ENCODE results near the gene MRNIP.

Gene MRNIP

DNA sequence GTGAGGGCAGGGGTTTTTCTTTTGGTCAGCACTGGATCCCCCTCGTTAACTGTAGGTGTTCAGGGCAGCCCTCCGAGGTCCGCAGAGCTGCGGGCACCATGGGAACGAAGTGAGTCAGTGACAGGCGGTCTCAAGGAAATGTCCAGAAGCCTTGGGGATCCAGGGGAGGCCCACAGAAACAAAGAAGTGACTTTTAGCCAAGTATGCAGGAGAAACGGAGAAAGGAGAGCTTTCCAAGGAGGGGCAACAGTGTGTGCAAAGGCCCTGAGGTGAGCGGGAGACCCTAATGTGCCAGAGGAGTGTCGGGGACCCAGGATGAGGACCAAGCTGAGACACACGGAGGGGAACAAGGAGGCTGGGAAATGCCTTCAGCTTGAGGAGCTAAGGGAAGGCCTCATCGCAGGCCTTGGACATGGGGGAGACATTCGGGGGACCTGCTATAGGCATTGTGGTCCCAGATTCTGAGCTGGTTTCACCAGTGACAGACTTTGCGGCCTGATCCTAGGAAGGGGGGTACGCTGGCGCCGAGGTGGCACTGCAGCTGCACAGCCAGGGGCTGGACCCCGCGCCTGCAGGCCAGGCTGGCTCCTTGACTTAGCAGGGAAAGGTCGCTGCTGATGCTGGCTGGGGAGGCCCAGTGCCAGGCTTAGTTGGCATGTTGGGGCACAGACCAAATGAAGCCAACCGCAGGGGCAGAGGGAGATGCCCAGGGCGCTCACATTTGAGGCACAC is 61.6 kb downstream of the MRNIP start:
- Histone ChIP-seq H3K4me3 (ENCODE audit: control insufficient read depth in 1 of 7, extremely low read depth in 1 of 7, insufficient read depth in 4 of 7, low read depth in 2 of 7, low read length in 6 of 7) (peak overlapping the region in 5 of 7 experiments; percentile 61 to 76 (median 72)), H3K4me1 (ENCODE audit: control extremely low read depth in 1 of 4, control insufficient read depth in 4 of 4, insufficient read depth in 4 of 4, low read length in 3 of 4) (peaks cover 5 to 55% (median 50%) of the 10 kb centered on the region in 4 experiments), H3K9me3 (ENCODE audit: control extremely low read depth in 1 of 5, control insufficient read depth in 4 of 5, insufficient read depth in 2 of 5, low read depth in 1 of 5, low read length in 4 of 5) (no peaks in the 10 kb centered on the region), H3K27me3 (replicated peaks in 2 of 5; ENCODE audit: control insufficient read depth in 4 of 5, insufficient read depth in 5 of 5, low read length in 4 of 5) (no peaks in the 10 kb centered on the region), H3K36me3 (ENCODE audit: control insufficient read depth in 4 of 4, insufficient read depth in 4 of 4, low read length in 3 of 4) (peaks cover 11 to 45% (median 36%) of the 10 kb centered on the region in 4 experiments), H3K27ac (ENCODE audit: insufficient read depth in 1 of 2, low read depth in 1 of 2, low read length in 2 of 2, poor library complexity in 1 of 2, severe bottlenecking in 2 of 2) (peak overlapping the region in 1 of 2 experiments; percentile 34)
- CTCF ChIA-PET, result interaction anchor here (0.8 to 8.3 kb wide), 16 partner anchors 9 to 157 kb away, joined by 3 to 211 read pairs (median 4); no protein-coding TSS in a partner anchor
- 95% methylated on average over 21 of the region's 21 CpGs for WGBS (ENCODE audit: insufficient coverage)
- POLR2A ChIA-PET, result interaction anchor here (0.7 to 1.1 kb wide), 3 partner anchors 9 to 40 kb away, joined by 3 read pairs; no protein-coding TSS in a partner anchor
- no peak for DNase-seq

GRCh38 chr5:179795863-179796833 is 62.5 kb downstream of the MRNIP start:
- H3K27ac ChIP-seq (ENCODE audit: insufficient read depth in 1 of 2, low read depth in 1 of 2, low read length in 2 of 2, poor library complexity in 1 of 2, severe bottlenecking in 2 of 2), result peak overlapping the region in 1 of 2 experiments; percentile 34
- ChIA-PET POLR2A (interaction anchor here (0.6 to 4.1 kb wide), 5 partner anchors 15 to 40 kb away, joined by 3 to 16 read pairs (median 3); partner anchors contain the start of gene SQSTM1), CTCF (interaction anchor here (1.0 to 8.3 kb wide), 13 partner anchors 10 to 127 kb away, joined by 3 to 211 read pairs (median 4); no protein-coding TSS in a partner anchor)
- no peaks in the 10 kb centered on the region for H3K9me3 ChIP-seq (ENCODE audit: control extremely low read depth in 1 of 5, control insufficient read depth in 4 of 5, insufficient read depth in 2 of 5, low read depth in 1 of 5, low read length in 4 of 5)
- H3K4me1 ChIP-seq (ENCODE audit: control extremely low read depth in 1 of 4, control insufficient read depth in 4 of 4, insufficient read depth in 4 of 4, low read length in 3 of 4), result peaks cover 5 to 56% (median 54%) of the 10 kb centered on the region in 4 experiments
- 3% methylated on average over 73 of the region's 113 CpGs for WGBS (ENCODE audit: insufficient coverage)
- no peaks in the 10 kb centered on the region for H3K27me3 ChIP-seq (replicated peaks in 2 of 5; ENCODE audit: control insufficient read depth in 4 of 5, insufficient read depth in 5 of 5, low read length in 4 of 5)
- H3K4me3 ChIP-seq (ENCODE audit: control insufficient read depth in 1 of 7, extremely low read depth in 1 of 7, insufficient read depth in 4 of 7, low read depth in 2 of 7, low read length in 6 of 7), result peak overlapping the region; percentile 28 to 76 (median 66)
- H3K36me3 ChIP-seq (ENCODE audit: control insufficient read depth in 4 of 4, insufficient read depth in 4 of 4, low read length in 3 of 4), result peaks cover 11 to 42% (median 35%) of the 10 kb centered on the region in 4 experiments
- peak; percentile 69 to 89 (median 76) for DNase-seq

- Histone ChIP-seq H3K4me3 (ENCODE audit: control insufficient read depth in 1 of 7, extremely low read depth in 1 of 7, insufficient read depth in 4 of 7, low read depth in 2 of 7, low read length in 6 of 7) (peak overlapping the region; percentile 11 to 76 (median 66)), H3K27ac (ENCODE audit: insufficient read depth in 1 of 2, low read depth in 1 of 2, low read length in 2 of 2, poor library complexity in 1 of 2, severe bottlenecking in 2 of 2) (no peak overlapping the region), H3K36me3 (ENCODE audit: control insufficient read depth in 4 of 4, insufficient read depth in 4 of 4, low read length in 3 of 4) (peaks cover 11 to 33% (median 29%) of the 10 kb centered on the region in 4 experiments), H3K27me3 (replicated peaks in 2 of 5; ENCODE audit: control insufficient read depth in 4 of 5, insufficient read depth in 5 of 5, low read length in 4 of 5) (no peaks in the 10 kb centered on the region), H3K9me3 (ENCODE audit: control extremely low read depth in 1 of 5, control insufficient read depth in 4 of 5, insufficient read depth in 2 of 5, low read depth in 1 of 5, low read length in 4 of 5) (no peaks in the 10 kb centered on the region), H3K4me1 (ENCODE audit: control extremely low read depth in 1 of 4, control insufficient read depth in 4 of 4, insufficient read depth in 4 of 4, low read length in 3 of 4) (peaks cover 5 to 57% (median 54%) of the 10 kb centered on the region in 4 experiments)
- no peak for DNase-seq
- POLR2A ChIA-PET, result interaction anchor here (0.6 to 4.1 kb wide), 4 partner anchors 25 to 63 kb away, joined by 3 to 16 read pairs (median 8); partner anchors contain the start of genes MAML1 and SQSTM1
- WGBS (ENCODE audit: insufficient coverage), result 10% methylated on average over 49 of the region's 53 CpGs
- CTCF ChIA-PET, result interaction anchor here (1.0 to 8.3 kb wide), 7 partner anchors 10 to 78 kb away, joined by 3 to 211 read pairs (median 4); no protein-coding TSS in a partner anchor
These were observed 63.4 kb downstream of the MRNIP start for GRCh38 chr5:179795049-179795862.

DNA sequence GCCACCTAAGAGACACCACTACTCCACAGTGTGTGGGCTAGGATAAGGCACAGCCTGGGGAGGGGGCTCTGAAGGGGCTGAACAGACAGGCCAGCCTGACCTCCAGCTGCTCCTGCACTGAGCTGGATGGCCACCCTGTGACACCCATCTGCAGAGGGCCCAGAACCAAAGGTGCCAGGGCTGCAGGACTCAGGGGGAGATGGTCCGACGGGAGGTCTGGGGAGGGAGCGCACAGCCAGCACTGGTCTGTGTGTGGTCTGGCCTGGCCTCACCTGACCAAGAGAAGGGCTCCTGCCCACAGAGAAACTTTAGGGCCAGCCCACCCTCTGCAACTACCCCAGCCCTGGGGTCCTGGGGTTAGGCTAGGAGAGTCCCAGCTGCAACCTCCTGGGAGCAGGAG is 64.0 kb downstream of the MRNIP start:
- CTCF ChIA-PET, result interaction anchor here (1.1 to 8.3 kb wide), 9 partner anchors 8 to 79 kb away, joined by 3 to 211 read pairs (median 4); no protein-coding TSS in a partner anchor
- Histone ChIP-seq H3K4me1 (ENCODE audit: control extremely low read depth in 1 of 4, control insufficient read depth in 4 of 4, insufficient read depth in 4 of 4, low read length in 3 of 4) (peaks cover 5 to 57% (median 54%) of the 10 kb centered on the region in 4 experiments), H3K27me3 (replicated peaks in 2 of 5; ENCODE audit: control insufficient read depth in 4 of 5, insufficient read depth in 5 of 5, low read length in 4 of 5) (no peaks in the 10 kb centered on the region), H3K36me3 (ENCODE audit: control insufficient read depth in 4 of 4, insufficient read depth in 4 of 4, low read length in 3 of 4) (peaks cover 7 to 26% (median 22%) of the 10 kb centered on the region in 4 experiments), H3K4me3 (ENCODE audit: control insufficient read depth in 1 of 7, extremely low read depth in 1 of 7, insufficient read depth in 4 of 7, low read depth in 2 of 7, low read length in 6 of 7) (peak overlapping the region in 3 of 7 experiments; percentile 57 to 74 (median 72)), H3K9me3 (ENCODE audit: control extremely low read depth in 1 of 5, control insufficient read depth in 4 of 5, insufficient read depth in 2 of 5, low read depth in 1 of 5, low read length in 4 of 5) (no peaks in the 10 kb centered on the region), H3K27ac (ENCODE audit: insufficient read depth in 1 of 2, low read depth in 1 of 2, low read length in 2 of 2, poor library complexity in 1 of 2, severe bottlenecking in 2 of 2) (no peak overlapping the region)
- 94% methylated on average over 3 of the region's 3 CpGs for WGBS (ENCODE audit: insufficient coverage)
- POLR2A ChIA-PET, result interaction anchor here (1.3 to 4.1 kb wide), 4 partner anchors 25 to 62 kb away, joined by 4 to 16 read pairs (median 8); partner anchors contain the start of genes MAML1 and SQSTM1
- no peak for DNase-seq

DNA sequence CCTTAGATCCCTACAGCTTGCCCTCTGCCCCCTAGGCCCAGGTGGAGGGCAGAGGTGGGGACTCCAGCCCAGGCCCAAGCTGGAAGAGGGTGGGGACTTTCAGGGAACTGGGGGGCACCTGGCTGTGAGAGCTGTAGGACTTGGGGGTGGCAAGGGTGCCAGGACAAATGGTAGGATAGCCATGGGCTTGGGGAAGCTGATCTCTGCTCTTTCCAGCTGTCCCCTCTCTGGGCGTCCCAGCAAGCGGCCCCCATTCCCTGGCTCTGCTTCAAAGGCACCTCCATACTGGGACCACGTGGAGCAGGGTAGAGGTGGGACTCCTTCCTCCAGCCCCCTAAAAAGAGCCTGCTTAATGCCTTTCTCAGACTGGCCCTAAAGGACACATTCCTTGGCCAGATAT is 64.4 kb downstream of the MRNIP start:
- H3K27me3 ChIP-seq (replicated peaks in 2 of 5; ENCODE audit: control insufficient read depth in 4 of 5, insufficient read depth in 5 of 5, low read length in 4 of 5), result no peaks in the 10 kb centered on the region
- H3K27ac ChIP-seq (ENCODE audit: insufficient read depth in 1 of 2, low read depth in 1 of 2, low read length in 2 of 2, poor library complexity in 1 of 2, severe bottlenecking in 2 of 2), result no peak overlapping the region
- ChIA-PET POLR2A (interaction anchor here (0.8 to 4.1 kb wide), 4 partner anchors 26 to 61 kb away, joined by 3 to 16 read pairs (median 5); partner anchors contain the start of genes MAML1 and SQSTM1), CTCF (interaction anchor here (0.8 to 8.3 kb wide), 10 partner anchors 9 to 40 kb away, joined by 3 to 211 read pairs (median 4); no protein-coding TSS in a partner anchor)
- H3K36me3 ChIP-seq (ENCODE audit: control insufficient read depth in 4 of 4, insufficient read depth in 4 of 4, low read length in 3 of 4), result peaks cover 3 to 22% (median 18%) of the 10 kb centered on the region in 4 experiments
- H3K9me3 ChIP-seq (ENCODE audit: control extremely low read depth in 1 of 5, control insufficient read depth in 4 of 5, insufficient read depth in 2 of 5, low read depth in 1 of 5, low read length in 4 of 5), result no peaks in the 10 kb centered on the region
- peak overlapping the region in 6 of 7 experiments; percentile 19 to 63 (median 50) for H3K4me3 ChIP-seq (ENCODE audit: control insufficient read depth in 1 of 7, extremely low read depth in 1 of 7, insufficient read depth in 4 of 7, low read depth in 2 of 7, low read length in 6 of 7)
- DNase-seq, result no peak
- WGBS (ENCODE audit: insufficient coverage), result 56% methylated on average over 3 of the region's 3 CpGs
- H3K4me1 ChIP-seq (ENCODE audit: control extremely low read depth in 1 of 4, control insufficient read depth in 4 of 4, insufficient read depth in 4 of 4, low read length in 3 of 4), result peaks cover 5 to 57% (median 54%) of the 10 kb centered on the region in 4 experiments
